IPS DF 19.7 (cell line): ENCODE measurements around the gene MYO15A.

Experiments used
- DNase-seq: peaks from one replicate; pipeline ENCODE4 v3.0.0-alpha.2; 2013; ENCODE audit warnings: low read depth, low spot score

Gene MYO15A

GRCh38 chr17:18108401-18109312 is at the start of gene MYO15A:
Gene MYO15A (plus strand): TSS chr17:18108756. CDS start chr17:18118801, 10,045 bp downstream.
- no peak for DNase-seq

GRCh38 chr17:18059283-18059682 is 49.3 kb upstream of the MYO15A start:
- DNase-seq: no peak

- no peak for DNase-seq
Observed at GRCh38 chr17:18064053-18064452, 44.5 kb upstream of the MYO15A start.

- DNase-seq: no peak
Observed at GRCh38 chr17:18065546-18065945, 43.0 kb upstream of the MYO15A start.

- no peak for DNase-seq
Observed at GRCh38 chr17:18066866-18067265, 41.7 kb upstream of the MYO15A start.

- no peak for DNase-seq
Observed at GRCh38 chr17:18069101-18069500, 39.5 kb upstream of the MYO15A start.

- DNase-seq: no peak
Observed at GRCh38 chr17:18070861-18071340, 37.7 kb upstream of the MYO15A start.

- no peak for DNase-seq
Observed at GRCh38 chr17:18071751-18072150, 36.8 kb upstream of the MYO15A start.

GRCh38 chr17:18074566-18075272 is 33.8 kb upstream of the MYO15A start:
- DNase-seq: no peak

GRCh38 chr17:18076936-18077335 is 31.6 kb upstream of the MYO15A start:
- DNase-seq: no peak

GRCh38 chr17:18079543-18079942 is 29.0 kb upstream of the MYO15A start:
- no peak for DNase-seq

GRCh38 chr17:18084256-18084655 is 24.3 kb upstream of the MYO15A start:
- DNase-seq: no peak

GRCh38 chr17:18087610-18088491 is 20.7 kb upstream of the MYO15A start, which contains the start of gene DRG2:
Gene DRG2 (plus strand): TSS chr17:18087948. CDS start chr17:18088024, 76 bp downstream.
- peak; percentile 54 for DNase-seq

GRCh38 chr17:18089613-18090012 is 18.9 kb upstream of the MYO15A start:
- no peak for DNase-seq

- DNase-seq: no peak
Observed at GRCh38 chr17:18093616-18094408, 14.7 kb upstream of the MYO15A start.

- DNase-seq: no peak
Observed at GRCh38 chr17:18094409-18094807, 14.1 kb upstream of the MYO15A start.

- no peak for DNase-seq
Observed at GRCh38 chr17:18099516-18099915, 9.0 kb upstream of the MYO15A start.

GRCh38 chr17:18100616-18101015 is 7.9 kb upstream of the MYO15A start:
- no peak for DNase-seq

GRCh38 chr17:18101828-18102227 is 6.7 kb upstream of the MYO15A start:
- no peak for DNase-seq

GRCh38 chr17:18102640-18103039 is 5.9 kb upstream of the MYO15A start:
- no peak for DNase-seq

GRCh38 chr17:18105027-18105426 is 3.5 kb upstream of the MYO15A start:
- no peak for DNase-seq
